Kidney glomerular epithelial cell (primary cell): ENCODE results near the gene CCNB3.
A peak's percentile ranks its signal among the peaks of the same experiment; 100 is the strongest.
"Not testable (repeated sequence)": the region's sequence is repeated elsewhere in the genome, so short reads cannot be mapped to it uniquely, and the experiment has no call there.

Experiments used
- DNase-seq: peaks from one replicate; lab custom pipeline; 2025; lab: John Stamatoyannopoulos, UW

CCNB3 gene

GRCh38 chrX:50204364-50204899, at the start of gene CCNB3:
Gene CCNB3, plus strand, starts transcription at chrX:50204765. Its CDS starts 80,399 bp downstream, at chrX:50285164.
- peak; percentile 39 for DNase-seq

- DNase-seq, result no peak
Observed at GRCh38 chrX:50157545-50158135, 46.9 kb upstream of the CCNB3 start.

- no peak for DNase-seq
Observed at GRCh38 chrX:50158593-50158992, 46.0 kb upstream of the CCNB3 start.

GRCh38 chrX:50161127-50161526, 43.4 kb upstream of the CCNB3 start:
- DNase-seq, result no peak

DNA sequence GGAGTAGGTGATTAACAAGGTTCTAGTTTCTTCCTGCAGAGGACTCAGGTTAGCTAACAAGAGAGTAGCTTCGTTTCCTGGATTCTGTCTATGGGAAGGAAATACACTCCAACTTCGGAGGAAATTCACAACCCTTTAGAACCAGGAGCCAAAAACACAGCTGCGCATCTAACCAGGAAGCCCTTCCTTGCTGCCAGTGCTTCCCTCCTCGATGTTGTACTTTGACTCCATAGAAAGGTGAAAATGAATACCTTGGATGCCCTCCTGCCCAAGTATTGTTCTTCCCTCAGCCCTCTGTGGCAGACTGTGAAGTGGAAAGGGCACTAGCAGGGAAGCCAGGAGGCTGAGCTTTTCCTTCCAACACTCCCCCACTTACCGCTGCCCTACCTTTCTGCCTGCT, 38.8 kb upstream of the CCNB3 start:
- no peak for DNase-seq

GRCh38 chrX:50167366-50167765, 37.2 kb upstream of the CCNB3 start:
- no peak for DNase-seq

DNA sequence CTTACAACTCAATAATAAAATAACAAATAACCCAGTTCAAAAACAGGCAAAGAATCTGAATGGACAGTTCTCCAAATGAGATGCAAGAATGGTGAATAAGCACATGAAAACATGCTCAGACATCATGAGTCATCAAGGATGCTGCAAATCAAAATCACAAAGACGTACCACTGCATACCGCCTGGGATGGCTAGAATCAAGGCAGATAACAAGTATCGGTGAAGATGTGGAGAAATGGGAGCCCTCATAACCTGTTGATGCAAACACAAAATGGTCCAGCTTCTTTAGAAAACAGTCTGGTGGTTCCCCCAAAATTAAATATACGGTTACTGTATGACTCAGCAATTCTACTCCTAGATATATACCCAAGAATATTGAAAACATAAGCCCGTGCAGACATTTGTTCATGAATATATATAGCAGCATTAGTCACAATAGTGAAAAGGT, 36.3 kb upstream of the CCNB3 start:
- no peak for DNase-seq

GRCh38 chrX:50169717-50170116, 34.8 kb upstream of the CCNB3 start:
- DNase-seq, result no peak

- DNase-seq, result no peak
Observed at GRCh38 chrX:50180073-50180940, 24.3 kb upstream of the CCNB3 start.

GRCh38 chrX:50183891-50184290, 20.7 kb upstream of the CCNB3 start:
- DNase-seq, result no peak

GRCh38 chrX:50188859-50189600, 15.5 kb upstream of the CCNB3 start:
- DNase-seq, result no peak

- DNase-seq, result no peak
Observed at GRCh38 chrX:50198348-50198747, 6.2 kb upstream of the CCNB3 start.

- no peak for DNase-seq
Observed at GRCh38 chrX:50200907-50201306, 3.7 kb upstream of the CCNB3 start, which contains the start of gene AKAP4. Gene AKAP4, minus strand, starts transcription at chrX:50201007. Its CDS starts 118 bp downstream, at chrX:50200889.

DNA sequence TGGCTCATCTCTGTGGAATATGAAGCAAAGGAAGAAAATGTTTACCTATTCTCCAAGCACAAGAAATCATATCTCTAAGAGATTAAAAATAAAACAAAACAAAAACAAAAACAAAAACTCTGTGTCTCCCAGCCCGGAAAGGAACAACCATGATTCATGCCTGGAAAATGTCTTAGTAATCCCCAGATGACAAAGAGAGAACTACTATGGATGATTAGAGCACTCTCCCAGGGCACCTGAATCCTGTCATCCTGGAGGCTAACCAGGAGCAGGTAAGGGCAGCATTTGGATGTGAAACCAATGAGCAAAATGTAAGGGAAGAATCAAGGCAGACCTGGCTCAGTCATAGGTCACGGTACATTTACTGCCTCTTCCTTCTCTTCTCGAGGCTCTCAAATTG, 2.0 kb upstream of the CCNB3 start:
- no peak for DNase-seq

DNA sequence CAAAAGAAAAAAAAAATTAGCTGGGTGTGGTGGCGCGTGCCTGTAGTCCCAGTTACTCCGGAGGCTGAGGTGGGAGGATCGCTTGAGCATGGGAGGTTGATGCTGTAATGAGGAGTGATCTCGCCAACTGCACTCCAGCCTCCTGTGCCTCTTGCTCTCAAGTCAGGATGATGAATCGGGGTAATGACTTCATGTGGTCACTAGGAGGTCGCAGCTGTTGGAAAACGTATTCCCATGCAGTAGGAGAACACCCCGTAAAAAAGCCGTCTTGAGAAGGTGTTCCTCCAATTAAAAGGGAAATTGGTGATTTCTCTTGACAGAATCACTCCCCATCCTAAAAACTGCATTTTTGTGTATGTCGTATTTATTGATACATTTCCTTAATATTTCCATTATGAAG, 2.2 kb downstream of the CCNB3 start:
- no peak for DNase-seq

DNA sequence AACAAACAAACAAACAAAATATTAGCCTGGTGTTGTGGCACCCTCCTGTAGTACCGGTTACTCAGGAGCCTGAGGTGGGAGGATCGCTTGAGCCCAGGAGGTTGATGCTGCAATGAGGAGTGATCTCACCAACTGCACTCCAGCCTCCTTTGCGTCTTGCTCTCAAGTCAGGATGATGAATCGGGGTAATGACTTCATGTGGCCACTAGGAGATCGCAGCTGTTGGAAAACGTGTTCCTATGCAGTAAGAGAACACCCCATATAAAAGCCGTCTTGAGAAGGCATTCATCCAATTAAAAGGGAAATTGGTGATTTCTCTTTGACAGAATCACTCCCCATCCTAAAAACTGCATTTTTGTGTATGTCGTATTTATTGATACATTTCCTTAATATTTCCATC, 6.9 kb downstream of the CCNB3 start:
- DNase-seq, result no peak

DNA sequence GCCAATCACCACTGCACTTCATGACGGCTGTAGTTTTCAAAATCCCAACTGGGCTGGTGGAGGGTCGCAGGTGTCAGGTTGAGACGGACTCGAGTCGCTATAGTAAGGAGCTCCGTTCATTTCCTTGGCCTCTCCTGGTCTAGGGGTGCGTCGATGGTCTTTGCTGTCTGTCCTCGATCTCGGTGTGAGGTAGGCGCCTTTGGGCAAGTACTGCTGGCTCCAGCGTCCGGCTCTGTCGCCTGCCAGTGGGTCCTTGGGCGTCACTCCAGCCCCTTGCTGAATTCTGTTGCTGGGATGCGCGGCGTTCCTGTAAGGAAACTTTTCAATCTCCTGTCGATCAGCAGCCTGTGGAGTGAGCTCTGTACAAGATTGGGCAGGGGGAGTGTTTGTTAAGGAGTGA, 76.7 kb downstream of the CCNB3 start:
- no peak for DNase-seq

DNA sequence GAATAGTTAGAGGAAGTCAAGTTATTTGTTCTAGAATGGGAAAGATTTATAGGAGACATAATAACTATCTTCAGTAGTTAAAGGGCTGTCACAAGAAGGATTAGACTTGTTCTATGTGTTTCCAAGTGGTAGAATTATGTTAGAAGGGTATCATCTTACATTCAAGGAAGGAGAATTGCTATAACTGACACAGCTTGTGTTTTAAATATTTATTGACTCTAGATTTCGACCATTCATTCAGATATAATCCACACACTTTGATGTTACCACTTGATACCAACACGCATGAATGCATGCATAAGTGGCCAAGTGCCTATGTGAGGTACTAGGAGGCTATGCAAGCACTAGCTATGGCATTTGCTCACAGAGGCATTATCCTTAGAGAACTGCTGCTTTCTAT, 122.7 kb downstream of the CCNB3 start:
- DNase-seq, result no peak

- DNase-seq, result not testable (repeated sequence)
Observed at GRCh38 chrX:50332668-50333067, 128.1 kb downstream of the CCNB3 start.

GRCh38 chrX:50333308-50333707, 128.7 kb downstream of the CCNB3 start:
- DNase-seq, result no peak

DNA sequence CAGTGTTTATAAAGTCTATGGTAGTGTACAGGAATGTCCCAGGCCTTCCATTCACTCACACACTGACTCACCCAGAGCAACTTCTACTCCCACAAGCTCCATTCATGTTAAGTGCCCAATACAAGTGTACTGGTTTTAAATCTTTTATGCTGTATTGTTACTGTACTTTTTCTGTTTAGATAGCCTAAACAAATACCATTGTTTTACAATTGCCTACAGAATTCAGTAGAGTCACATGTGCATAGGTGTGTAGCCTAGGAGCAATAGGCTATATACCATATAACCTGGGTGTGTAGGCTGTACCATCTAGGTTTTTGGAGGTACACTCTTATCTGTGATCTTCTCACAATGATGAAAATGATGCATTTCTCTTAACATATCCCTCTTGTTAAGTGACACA, 139.4 kb downstream of the CCNB3 start:
- no peak for DNase-seq

DNA sequence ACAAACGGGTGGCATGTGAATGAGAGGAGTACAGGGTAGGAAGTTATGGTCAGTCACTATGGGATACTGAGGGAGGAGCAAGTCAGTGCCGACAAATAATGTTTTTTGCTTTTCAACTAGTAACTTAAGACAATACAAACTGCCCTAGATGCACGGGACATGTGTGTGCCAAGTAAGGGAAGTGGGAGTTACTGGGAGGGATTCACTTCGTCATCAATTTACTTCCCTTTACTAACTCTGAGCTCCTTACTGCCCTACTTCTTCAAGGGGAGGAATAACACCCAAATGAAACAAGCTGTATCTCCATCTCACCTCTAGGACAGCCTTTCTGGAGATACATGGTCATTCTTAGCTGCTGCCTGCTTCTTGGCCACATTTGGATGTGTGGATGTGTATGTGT, 168.4 kb downstream of the CCNB3 start:
- no peak for DNase-seq
